Stimulated activated CD8-positive, alpha-beta memory T cell treated with anti-CD3 and anti-CD28 coated beads, Interleukin-15, amount 100 ng/mL, for 4 hours (primary cell): ENCODE data around the gene CYP3A5.
"Not testable (repeated sequence)": the region's sequence is repeated elsewhere in the genome, so short reads cannot be mapped to it uniquely, and the experiment has no call there.

ENCODE experiments used
- DNase-seq, 2 donors: peaks; one replicate each; pipeline ENCODE4 v3.0.0-alpha.2; 2020; ENCODE audit warnings: low read depth in 2 of 2

CYP3A5 gene

GRCh38 chr7:99685871-99686608, 6.2 kb upstream of the CYP3A5 start:
- DNase-seq: not testable (repeated sequence)

GRCh38 chr7:99685129-99685758, 5.4 kb upstream of the CYP3A5 start:
- DNase-seq: no peak

- no peak for DNase-seq
Observed at GRCh38 chr7:99679032-99679399, 780 bp downstream of the CYP3A5 start.

GRCh38 chr7:99677648-99678045, 2.1 kb downstream of the CYP3A5 start:
- no peak for DNase-seq

- no peak for DNase-seq
Observed at GRCh38 chr7:99677013-99677647, 2.7 kb downstream of the CYP3A5 start.

- DNase-seq: no peak
Observed at GRCh38 chr7:99674995-99675742, 4.6 kb downstream of the CYP3A5 start.

GRCh38 chr7:99672573-99672972, 7.2 kb downstream of the CYP3A5 start:
- DNase-seq: no peak

GRCh38 chr7:99669782-99670181, 10.0 kb downstream of the CYP3A5 start:
- DNase-seq: no peak

- DNase-seq: no peak
Observed at GRCh38 chr7:99668541-99668940, 11.3 kb downstream of the CYP3A5 start.

- DNase-seq: no peak
Observed at GRCh38 chr7:99667179-99667578, 12.6 kb downstream of the CYP3A5 start.

GRCh38 chr7:99666013-99666395, 13.8 kb downstream of the CYP3A5 start:
- DNase-seq: no peak

GRCh38 chr7:99665312-99666012, 14.3 kb downstream of the CYP3A5 start:
- no peak for DNase-seq

GRCh38 chr7:99657879-99658278, 21.9 kb downstream of the CYP3A5 start:
- not testable (repeated sequence) for DNase-seq

- not testable (repeated sequence) for DNase-seq
Observed at GRCh38 chr7:99654626-99655025, 25.2 kb downstream of the CYP3A5 start.

GRCh38 chr7:99653754-99654153, 26.0 kb downstream of the CYP3A5 start:
- no peak for DNase-seq

- not testable (repeated sequence) for DNase-seq
Observed at GRCh38 chr7:99653269-99653668, 26.5 kb downstream of the CYP3A5 start.

GRCh38 chr7:99652671-99653070, 27.1 kb downstream of the CYP3A5 start:
- no peak for DNase-seq

GRCh38 chr7:99651290-99651689, 28.5 kb downstream of the CYP3A5 start:
- DNase-seq: no peak

- DNase-seq: no peak
Observed at GRCh38 chr7:99648843-99649242, 31.0 kb downstream of the CYP3A5 start.

- no peak for DNase-seq
Observed at GRCh38 chr7:99645590-99645989, 34.2 kb downstream of the CYP3A5 start.

GRCh38 chr7:99644431-99644830, 35.4 kb downstream of the CYP3A5 start:
- no peak for DNase-seq

GRCh38 chr7:99643464-99643863, 36.3 kb downstream of the CYP3A5 start:
- DNase-seq: no peak
